ENCODE results near the gene BRIP1.
A peak's percentile ranks its signal among the peaks of the same experiment; 100 is the strongest.

Gene BRIP1

DNA sequence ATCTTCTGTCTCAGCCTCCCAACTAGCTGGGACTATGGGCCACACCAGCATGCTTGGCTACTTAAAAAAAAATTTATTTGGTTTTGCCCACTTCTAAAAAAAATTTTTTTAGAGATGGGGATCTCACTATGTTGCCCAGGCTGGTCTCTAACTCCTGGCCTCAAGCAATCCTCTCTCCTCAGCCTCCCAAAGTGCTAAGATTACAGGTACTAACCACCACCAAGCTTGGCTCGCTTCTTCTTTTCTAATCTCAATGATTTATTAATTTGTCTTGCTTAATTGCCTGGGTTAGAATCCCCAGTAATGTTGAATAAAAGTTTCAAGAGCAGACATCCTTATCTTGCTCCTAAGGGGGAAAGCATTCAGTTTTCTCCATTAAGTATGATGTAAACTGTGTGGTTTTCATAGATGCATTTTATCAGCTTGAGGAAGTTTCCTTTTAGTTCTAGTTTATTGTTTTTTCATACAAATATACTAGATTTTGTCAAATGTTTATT lies 206.6 kb downstream of the BRIP1 start:
- DNase-seq = no peak

GRCh38 chr17:61650749-61651148 lies 212.6 kb downstream of the BRIP1 start:
- DNase-seq = no peak

- DNase-seq = no peak
Measured at GRCh38 chr17:61648587-61648986, 214.7 kb downstream of the BRIP1 start.

DNA sequence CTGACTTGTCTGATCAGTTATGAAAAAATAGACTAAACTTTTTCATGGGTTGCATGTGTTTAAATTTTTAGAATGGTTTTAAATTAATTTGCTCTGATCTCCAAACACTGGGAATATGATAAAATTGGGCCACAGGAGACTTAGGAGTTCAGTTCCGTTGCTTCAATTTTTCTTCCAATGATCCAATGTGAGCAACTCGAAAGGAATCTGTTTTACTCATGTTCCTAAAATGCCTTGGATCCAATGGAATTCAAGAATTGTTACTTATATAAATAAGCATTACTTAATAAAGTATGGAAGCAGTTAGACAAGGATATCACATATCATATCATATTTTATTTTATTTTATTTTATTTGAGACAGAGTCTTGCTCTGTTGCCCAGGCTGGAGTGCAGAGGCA lies 216.3 kb downstream of the BRIP1 start:
- no peak for DNase-seq

DNA sequence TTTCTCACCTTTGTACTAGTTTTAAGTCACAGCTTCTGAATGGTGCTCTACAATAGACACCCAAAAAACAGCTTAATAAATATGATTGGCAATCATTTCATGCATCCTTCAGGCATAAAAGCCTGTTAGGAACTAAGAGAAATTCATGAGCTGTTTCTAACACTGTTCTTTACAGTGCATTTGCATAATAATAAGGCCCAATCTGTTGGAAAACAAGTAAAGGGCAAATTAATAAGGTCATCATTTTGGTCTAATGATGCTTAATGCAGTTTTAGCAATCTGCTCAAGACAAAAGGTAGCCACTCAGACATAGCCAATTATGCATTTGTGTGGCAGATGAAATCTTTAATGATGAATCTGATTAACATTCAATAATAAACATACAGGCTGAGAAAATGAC lies 216.8 kb downstream of the BRIP1 start:
- no peak for DNase-seq

GRCh38 chr17:61645920-61646319 lies 217.4 kb downstream of the BRIP1 start:
- no peak for DNase-seq

- no peak for DNase-seq
Measured at GRCh38 chr17:61644800-61645774, 218.2 kb downstream of the BRIP1 start.

GRCh38 chr17:61642768-61643167 lies 220.6 kb downstream of the BRIP1 start:
- DNase-seq = no peak

DNA sequence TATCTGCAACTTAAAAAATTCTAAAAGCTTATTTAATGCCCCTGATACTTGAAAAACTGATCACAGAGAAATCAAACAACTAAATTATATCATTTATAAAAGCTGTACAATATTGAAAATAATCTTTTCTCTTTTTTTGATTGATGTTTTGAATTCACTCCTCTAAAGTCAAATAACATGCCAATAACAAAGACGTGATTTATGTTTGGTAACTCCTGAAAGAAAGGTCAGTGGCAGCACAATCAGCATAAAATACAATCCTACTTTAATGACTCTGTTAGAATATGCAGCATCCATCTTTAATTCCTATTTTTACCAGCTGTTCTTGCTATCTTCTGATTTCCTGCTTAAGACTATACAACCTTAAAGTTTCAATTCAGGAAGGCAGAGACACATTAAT lies 221.6 kb downstream of the BRIP1 start:
- no peak for DNase-seq

DNA sequence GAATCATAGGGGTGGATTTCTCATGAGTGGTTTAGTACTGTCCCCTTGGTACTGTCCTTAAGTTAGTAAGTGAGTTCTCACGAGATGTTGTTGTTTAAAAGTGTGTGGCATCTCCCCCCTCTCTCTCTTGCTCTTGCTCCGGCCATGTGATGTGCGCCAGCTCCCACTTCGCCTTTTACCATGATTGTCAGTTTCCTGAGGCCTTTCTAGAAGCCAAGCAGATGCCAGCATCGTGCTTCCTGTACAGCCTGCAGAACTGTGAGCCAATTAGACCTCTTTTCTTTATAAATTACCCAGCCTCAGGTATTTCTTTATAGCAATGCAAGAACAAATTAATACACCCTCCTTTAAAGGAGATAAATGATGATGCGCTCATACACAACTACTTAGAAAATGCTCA lies 222.2 kb downstream of the BRIP1 start:
- DNase-seq = no peak

GRCh38 chr17:61639818-61640217 lies 223.5 kb downstream of the BRIP1 start:
- DNase-seq = no peak

DNA sequence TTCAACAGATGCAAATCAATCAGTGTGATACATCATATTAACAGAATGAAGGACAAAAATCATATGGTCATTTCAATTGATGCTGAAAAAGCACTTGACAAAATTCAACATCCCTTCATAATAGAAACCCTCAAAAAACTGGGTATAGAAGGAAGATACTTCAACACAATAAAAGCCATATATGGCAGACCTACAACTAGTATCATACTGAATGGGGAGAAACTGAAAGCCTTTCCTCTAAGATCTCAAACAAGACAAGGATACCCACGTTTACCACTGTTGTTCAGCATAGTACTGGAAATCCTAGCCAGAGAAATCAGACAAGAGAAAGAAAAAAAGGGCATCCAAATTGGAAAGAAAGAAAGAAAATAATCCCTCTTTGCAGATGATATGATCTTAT lies 225.2 kb downstream of the BRIP1 start:
- no peak for DNase-seq

DNA sequence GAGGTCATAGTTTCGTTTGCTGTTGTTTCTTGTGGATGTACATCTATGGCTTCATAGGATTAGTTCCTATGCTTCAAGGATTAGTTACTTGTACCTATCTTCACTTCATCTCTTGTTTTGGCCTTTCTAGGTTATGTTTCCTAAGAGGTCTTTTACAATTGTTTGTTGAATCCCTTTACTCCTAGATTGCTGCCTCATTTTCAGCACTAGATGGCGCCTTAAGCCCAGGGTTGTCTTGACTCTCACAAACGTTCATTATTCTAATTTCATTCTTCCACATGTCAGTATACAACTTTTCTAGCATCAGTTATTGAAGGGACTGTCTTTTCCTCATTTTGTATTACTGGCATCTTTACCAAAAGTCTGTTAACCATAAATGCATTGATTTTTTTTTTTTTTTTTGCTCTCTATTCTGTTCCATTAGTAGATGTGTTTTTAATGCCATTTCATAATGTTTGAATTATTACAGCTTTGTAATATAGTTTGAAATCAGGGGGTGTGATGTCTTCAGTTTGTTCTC lies 227.4 kb downstream of the BRIP1 start:
- DNase-seq = peak in 4 of 5 donors; percentile 14 to 41 (median 28)

- no peak for DNase-seq
Measured at GRCh38 chr17:61634942-61635538, 228.3 kb downstream of the BRIP1 start.

- DNase-seq = no peak
Measured at GRCh38 chr17:61634011-61634539, 229.3 kb downstream of the BRIP1 start.

- DNase-seq = no peak
Measured at GRCh38 chr17:61632826-61633225, 230.5 kb downstream of the BRIP1 start.

DNA sequence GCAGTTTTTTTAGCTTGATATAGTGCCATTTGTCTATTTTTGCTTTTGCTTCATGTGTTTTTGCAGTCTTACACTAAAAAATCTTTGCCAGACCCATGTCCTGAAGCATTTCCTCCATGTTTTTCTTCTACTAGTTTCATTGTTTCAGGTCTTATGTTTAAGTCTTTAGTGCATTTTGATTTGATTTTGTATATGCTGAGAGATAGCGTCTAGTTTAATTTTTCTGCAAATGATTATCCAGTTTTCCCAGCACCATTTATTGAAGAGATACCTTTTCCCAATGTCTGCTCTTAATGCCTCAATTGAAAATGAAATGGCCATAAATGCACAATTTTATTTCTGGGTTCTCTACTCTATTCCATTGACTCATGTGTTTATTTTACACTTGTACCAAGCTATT lies 231.5 kb downstream of the BRIP1 start:
- DNase-seq = no peak
